ENCODE data around the gene CDC5L. TPM values are rescaled to one million over a fixed set of nuclear protein-coding genes. Genes with fewer than 3 reads are reported as not detected.

Gene CDC5L
- total RNA-seq, 1 experiment from 2014 or later: 24.6 TPM

DNA sequence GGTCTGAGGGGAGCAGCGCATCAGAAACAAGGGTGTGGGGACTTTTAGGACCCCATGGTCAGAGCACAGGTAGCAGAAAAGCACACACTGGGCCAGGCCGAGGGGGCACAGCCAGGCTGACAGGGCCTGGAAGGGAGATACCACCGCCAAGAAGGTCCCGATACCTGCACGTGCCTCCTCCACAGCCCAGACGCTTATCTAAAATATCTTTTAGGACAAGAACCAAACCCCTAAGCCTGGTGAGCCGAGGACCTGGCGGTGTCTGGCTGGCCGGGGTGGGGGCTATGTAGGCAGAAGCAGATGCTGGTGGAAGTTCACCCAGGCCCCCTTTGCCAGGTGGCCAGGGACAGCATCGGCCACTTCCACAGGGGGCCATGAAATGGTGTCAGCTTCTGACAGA lies 89.3 kb downstream of the CDC5L start:
- CTCF ChIA-PET: interaction anchor here (1.4 to 2.5 kb wide), 8 partner anchors 9 to 1454 kb away, joined by 3 to 45 read pairs (median 12); no protein-coding TSS in a partner anchor
- no TSS peak for BruUV-seq (replicated peaks)
- no peak for ATAC-seq

DNA sequence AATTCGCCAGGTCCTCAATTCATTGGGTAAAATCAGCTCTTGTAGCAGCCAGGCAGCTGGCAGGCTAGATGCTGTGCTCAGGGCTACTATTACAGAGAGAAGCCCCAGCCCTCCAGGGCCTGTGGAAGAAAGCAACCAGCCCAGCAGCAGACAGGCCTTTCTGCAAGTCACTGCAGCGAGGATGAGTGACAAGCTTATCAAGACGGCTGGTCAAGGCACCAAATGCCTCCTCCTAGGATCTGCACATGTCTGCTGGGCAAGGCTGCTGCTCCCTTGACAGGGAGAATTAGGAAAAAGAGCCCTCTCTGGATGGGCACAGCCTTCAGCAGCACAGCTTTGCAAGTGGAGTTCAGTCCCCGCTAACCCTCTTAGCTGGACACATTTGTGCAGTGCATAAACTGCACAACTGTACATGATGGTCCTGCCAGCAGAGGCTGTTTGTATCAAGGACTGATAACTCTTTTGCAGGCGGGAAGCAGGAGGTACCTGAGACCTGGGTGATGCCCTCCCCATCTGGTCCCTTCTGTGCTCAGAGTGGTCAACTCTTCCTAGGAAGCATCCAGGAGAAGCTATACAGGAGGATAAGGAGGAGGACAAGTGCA lies 89.9 kb downstream of the CDC5L start:
- no peak for DNase-seq (ENCODE audit: low read depth, low spot score)
- TF ChIP-seq RAD21 (IDR thresholded peaks at IDR 0.05; ENCODE audit: low read depth): no peak
- Histone ChIP-seq H3K79me2 (ENCODE audit: insufficient read depth, low read length) (no peaks in the 10 kb centered on the region), H3K27me3 (ENCODE audit: insufficient read depth, low read length) (no peaks in the 10 kb centered on the region), H4K20me1 (ENCODE audit: insufficient read depth) (no peaks in the 10 kb centered on the region), H3K4me3 (replicated peaks in 1 of 2; ENCODE audit: low read depth in 1 of 2, low read length in 2 of 2) (no peak overlapping the region), H3K9ac (ENCODE audit: low read length) (no peak overlapping the region), H3K4me2 (ENCODE audit: low read length) (no peak overlapping the region), H2AFZ (ENCODE audit: low read depth, low read length, poor library complexity, severe bottlenecking) (no peak overlapping the region), H3K36me3 (ENCODE audit: control insufficient read depth in 1 of 2, insufficient read depth in 2 of 2, low read length in 2 of 2) (no peaks in the 10 kb centered on the region), H3K4me1 (ENCODE audit: control insufficient read depth in 1 of 2, insufficient read depth in 2 of 2, low read length in 2 of 2) (peaks cover 3 to 12% of the 10 kb centered on the region in 2 experiments; a peak in 3 of 4 replicates), H3K9me3 (ENCODE audit: control insufficient read depth in 1 of 2, insufficient read depth in 1 of 2, low read depth in 1 of 2, low read length in 2 of 2) (no peaks in the 10 kb centered on the region), H3K27ac (ENCODE audit: low read depth, low read length) (no peak overlapping the region), H3K9me2 (ENCODE audit: insufficient read depth) (no peaks in the 10 kb centered on the region)
- ChIA-PET RAD21 (ENCODE audit: low non-redundant PET in 1 of 2, low total read pairs in 2 of 2, uncharacterized antibody in 2 of 2, unreplicated experiment in 2 of 2) (no interaction called here), CTCF (interaction anchor here (1.2 kb wide), 1 partner anchor 1445 kb away, joined by 3 read pairs; no protein-coding TSS in a partner anchor), POLR2A (no interaction called here)
- intact Hi-C loops (cut with micrococcal nuclease): loop anchor here (5.0 to 10.0 kb wide), 5 partner anchors 117 to 1930 kb away; no protein-coding TSS in a partner anchor
- no TSS peak for BruUV-seq (replicated peaks)
- no peak for ATAC-seq

More for the DNA sequence above, 89.3 kb downstream of the CDC5L start:
- H3K9me2 ChIP-seq (ENCODE audit: insufficient read depth): no peaks in the 10 kb centered on the region
- no peaks in the 10 kb centered on the region for H3K27me3 ChIP-seq (ENCODE audit: insufficient read depth, low read length)
- no peak overlapping the region for H2AFZ ChIP-seq (ENCODE audit: low read depth, low read length, poor library complexity, severe bottlenecking)
- TF ChIP-seq SP1 (IDR thresholded peaks at IDR 0.05; ENCODE audit: low read depth) (no peak), ELF1 (IDR thresholded peaks at IDR 0.05; ENCODE audit: borderline replicate concordance, low read depth) (no peak), SRF (IDR thresholded peaks at IDR 0.05; ENCODE audit: low read depth) (no peak), EZH2 (IDR thresholded peaks at IDR 0.05) (no peak), POLR2A (IDR thresholded peaks at IDR 0.05; ENCODE audit: borderline replicate concordance, extremely low read depth, insufficient read depth, insufficient read length) (no peak), CBX3 (IDR thresholded peaks at IDR 0.05; ENCODE audit: low read depth) (no peak)
- TF ChIP-seq, protein P1, sequence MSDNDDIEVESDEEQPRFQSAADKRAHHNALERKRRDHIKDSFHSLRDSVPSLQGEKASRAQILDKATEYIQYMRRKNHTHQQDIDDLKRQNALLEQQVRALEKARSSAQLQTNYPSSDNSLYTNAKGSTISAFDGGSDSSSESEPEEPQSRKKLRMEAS (IDR thresholded peaks at IDR 0.05): no peak
- peaks cover 3 to 12% of the 10 kb centered on the region in 2 experiments; a peak in 3 of 4 replicates for H3K4me1 ChIP-seq (ENCODE audit: control insufficient read depth in 1 of 2, insufficient read depth in 2 of 2, low read length in 2 of 2)
- H4K20me1 ChIP-seq (ENCODE audit: insufficient read depth): no peaks in the 10 kb centered on the region
- H3K4me3 ChIP-seq (replicated peaks in 1 of 2; ENCODE audit: low read depth in 1 of 2, low read length in 2 of 2): no peak overlapping the region
- no peaks in the 10 kb centered on the region for H3K36me3 ChIP-seq (ENCODE audit: control insufficient read depth in 1 of 2, insufficient read depth in 2 of 2, low read length in 2 of 2)
- no peak overlapping the region for H3K9ac ChIP-seq (ENCODE audit: low read length)
- H3K79me2 ChIP-seq (ENCODE audit: insufficient read depth, low read length): no peaks in the 10 kb centered on the region
- H3K4me2 ChIP-seq (ENCODE audit: low read length): no peak overlapping the region
- RAD21 ChIA-PET (ENCODE audit: low non-redundant PET in 1 of 2, low total read pairs in 2 of 2, uncharacterized antibody in 2 of 2, unreplicated experiment in 2 of 2): no interaction called here
- intact Hi-C loops (cut with micrococcal nuclease): loop anchor here (5.0 to 10.0 kb wide), 5 partner anchors 118 to 1930 kb away; no protein-coding TSS in a partner anchor
- no peak for DNase-seq (ENCODE audit: low read depth, low spot score)
- H3K27ac ChIP-seq (ENCODE audit: low read depth, low read length): no peak overlapping the region
- POLR2A ChIA-PET: no interaction called here
- no peaks in the 10 kb centered on the region for H3K9me3 ChIP-seq (ENCODE audit: control insufficient read depth in 1 of 2, insufficient read depth in 1 of 2, low read depth in 1 of 2, low read length in 2 of 2)
